ENCODE results near the gene PMP22. TPM values are rescaled to one million over a fixed set of nuclear protein-coding genes. Genes with fewer than 3 reads are reported as not detected.

PMP22 gene
- total and polyA plus RNA-seq, 2 of the 13 experiments (the other 11 are each of a cell fraction or from before 2014, with no cell fraction given): 5.7 to 6.2 TPM

DNA sequence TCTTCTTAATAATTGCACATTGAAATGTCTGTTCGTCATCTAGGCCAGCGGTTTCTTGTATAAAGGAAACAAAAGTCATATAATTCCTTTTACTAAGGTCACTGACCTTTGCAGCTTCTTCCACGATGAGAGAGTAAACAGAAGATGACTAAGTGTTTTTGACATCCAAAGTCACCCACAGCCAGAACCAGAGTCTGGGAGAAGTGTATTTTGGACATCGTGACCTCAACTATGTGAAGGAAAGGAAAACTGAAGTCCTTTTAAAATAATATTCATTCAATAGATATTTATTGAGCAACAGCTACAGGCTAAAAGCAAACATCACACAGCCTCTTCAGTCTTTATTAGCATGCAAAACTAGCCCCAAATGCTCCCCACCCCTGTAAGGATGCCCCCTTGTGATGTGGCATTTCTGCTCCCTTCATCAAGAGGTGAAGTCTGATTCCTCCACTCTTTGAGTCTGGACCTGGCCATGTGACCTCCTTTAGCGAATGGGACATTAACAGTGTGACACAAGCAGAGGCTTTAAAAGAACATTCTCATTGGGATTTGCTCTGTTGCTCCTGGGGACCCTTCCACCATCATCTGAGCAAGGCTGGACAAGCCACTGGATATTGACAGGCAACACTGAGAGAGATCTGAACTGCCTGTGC lies 8.1 kb upstream of the PMP22 start:
- H2AFZ ChIP-seq (ENCODE audit: low read length): no peak overlapping the region
- 2% methylated on average over 5 of the region's 5 CpGs for WGBS (ENCODE audit: low lambda C conversion rate)
- ATAC-seq: no peak
- no peaks in the 10 kb centered on the region; the same call in 1 of the 2 replicates for H3K4me1 ChIP-seq (ENCODE audit: insufficient read depth, low read length)
- intact Hi-C loops (cut with micrococcal nuclease; ENCODE audit: unreplicated experiment) (no loop called here), in situ Hi-C loops (cut with HindIII; ENCODE audit: extremely low pct_ligation_motif_present, low pct_unique_long_range_greater_than_20kb) (no loop called here)
- H3K79me2 ChIP-seq (ENCODE audit: insufficient read depth, low read length): no peaks in the 10 kb centered on the region
- no peak for FAIRE-seq
- H3K36me3 ChIP-seq (replicated peaks in 1 of 2; ENCODE audit: control insufficient read depth in 1 of 2, insufficient read depth in 2 of 2, low read length in 2 of 2): no peaks in the 10 kb centered on the region
- BruUV-seq (replicated peaks): no TSS peak
- H3K4me3 ChIP-seq (replicated peaks in 1 of 3; ENCODE audit: insufficient read depth in 1 of 3, low read depth in 2 of 3, low read length in 3 of 3): no peak overlapping the region
- no peak overlapping the region for H3K9ac ChIP-seq (ENCODE audit: insufficient read depth, low read depth, low read length)
- H3K9me3 ChIP-seq (ENCODE audit: low read length): no peaks in the 10 kb centered on the region
- CTCF ChIA-PET (ENCODE audit: low intra/inter-chr PET ratio, low total read pairs): no interaction called here
- POLR2A ChIA-PET: no interaction called here
- no peak overlapping the region for H3K4me2 ChIP-seq (ENCODE audit: low read depth, low read length)
- DNase-seq (ENCODE audit: low spot score): no peak
- no peak for TF ChIP-seq U2AF1 (optimal IDR thresholded peaks at IDR 0.05; ENCODE audit: low read depth, low read length)
- TF ChIP-seq MTA3 (CRISPR knock-in tag; IDR thresholded peaks at IDR 0.05): no peak
- TF ChIP-seq U2AF2 (IDR thresholded peaks at IDR 0.05; ENCODE audit: low read depth, low read length): no peak
- TF ChIP-seq FOSL2 (CRISPR knock-in tag; IDR thresholded peaks at IDR 0.05): 0 out of 2 replicates have a peak, but pooled peaks have one; percentile 12
- TF ChIP-seq SRF (IDR thresholded peaks at IDR 0.05; ENCODE audit: low read depth, low read length): no peak
- peak; percentile 39; the same call in 1 of the 2 replicates for TF ChIP-seq NR2F6 (IDR thresholded peaks at IDR 0.05)
- TF ChIP-seq NR2F6 (CRISPR knock-in tag; IDR thresholded peaks at IDR 0.05): no peak
- TF ChIP-seq KAT2B (IDR thresholded peaks at IDR 0.05; ENCODE audit: borderline replicate concordance, low read depth, low read length): no peak
- TF ChIP-seq ATM (IDR thresholded peaks at IDR 0.05; ENCODE audit: borderline replicate concordance): no peak
- no peak for TF ChIP-seq ZNF776 (CRISPR knock-in tag; IDR thresholded peaks at IDR 0.05)
- TF ChIP-seq, protein P1, sequence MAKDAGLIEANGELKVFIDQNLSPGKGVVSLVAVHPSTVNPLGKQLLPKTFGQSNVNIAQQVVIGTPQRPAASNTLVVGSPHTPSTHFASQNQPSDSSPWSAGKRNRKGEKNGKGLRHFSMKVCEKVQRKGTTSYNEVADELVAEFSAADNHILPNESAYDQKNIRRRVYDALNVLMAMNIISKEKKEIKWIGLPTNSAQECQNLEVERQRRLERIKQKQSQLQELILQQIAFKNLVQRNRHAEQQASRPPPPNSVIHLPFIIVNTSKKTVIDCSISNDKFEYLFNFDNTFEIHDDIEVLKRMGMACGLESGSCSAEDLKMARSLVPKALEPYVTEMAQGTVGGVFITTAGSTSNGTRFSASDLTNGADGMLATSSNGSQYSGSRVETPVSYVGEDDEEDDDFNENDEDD (CRISPR knock-in tag; IDR thresholded peaks at IDR 0.05; ENCODE audit: borderline replicate concordance): no peak
- TF ChIP-seq, protein P2, sequence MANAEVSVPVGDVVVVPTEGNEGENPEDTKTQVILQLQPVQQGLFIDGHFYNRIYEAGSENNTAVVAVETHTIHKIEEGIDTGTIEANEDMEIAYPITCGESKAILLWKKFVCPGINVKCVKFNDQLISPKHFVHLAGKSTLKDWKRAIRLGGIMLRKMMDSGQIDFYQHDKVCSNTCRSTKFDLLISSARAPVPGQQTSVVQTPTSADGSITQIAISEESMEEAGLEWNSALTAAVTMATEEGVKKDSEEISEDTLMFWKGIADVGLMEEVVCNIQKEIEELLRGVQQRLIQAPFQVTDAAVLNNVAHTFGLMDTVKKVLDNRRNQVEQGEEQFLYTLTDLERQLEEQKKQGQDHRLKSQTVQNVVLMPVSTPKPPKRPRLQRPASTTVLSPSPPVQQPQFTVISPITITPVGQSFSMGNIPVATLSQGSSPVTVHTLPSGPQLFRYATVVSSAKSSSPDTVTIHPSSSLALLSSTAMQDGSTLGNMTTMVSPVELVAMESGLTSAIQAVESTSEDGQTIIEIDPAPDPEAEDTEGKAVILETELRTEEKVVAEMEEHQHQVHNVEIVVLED (CRISPR knock-in tag; IDR thresholded peaks at IDR 0.05; ENCODE audit: borderline replicate concordance): no peak
- TF ChIP-seq, protein P3, sequence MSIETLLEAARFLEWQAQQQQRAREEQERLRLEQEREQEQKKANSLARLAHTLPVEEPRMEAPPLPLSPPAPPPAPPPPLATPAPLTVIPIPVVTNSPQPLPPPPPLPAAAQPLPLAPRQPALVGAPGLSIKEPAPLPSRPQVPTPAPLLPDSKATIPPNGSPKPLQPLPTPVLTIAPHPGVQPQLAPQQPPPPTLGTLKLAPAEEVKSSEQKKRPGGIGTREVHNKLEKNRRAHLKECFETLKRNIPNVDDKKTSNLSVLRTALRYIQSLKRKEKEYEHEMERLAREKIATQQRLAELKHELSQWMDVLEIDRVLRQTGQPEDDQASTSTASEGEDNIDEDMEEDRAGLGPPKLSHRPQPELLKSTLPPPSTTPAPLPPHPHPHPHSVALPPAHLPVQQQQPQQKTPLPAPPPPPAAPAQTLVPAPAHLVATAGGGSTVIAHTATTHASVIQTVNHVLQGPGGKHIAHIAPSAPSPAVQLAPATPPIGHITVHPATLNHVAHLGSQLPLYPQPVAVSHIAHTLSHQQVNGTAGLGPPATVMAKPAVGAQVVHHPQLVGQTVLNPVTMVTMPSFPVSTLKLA (IDR thresholded peaks at IDR 0.05): no peak
- no peak for TF ChIP-seq ZNF12 (CRISPR knock-in tag; IDR thresholded peaks at IDR 0.05)
- TF ChIP-seq, protein P4, sequence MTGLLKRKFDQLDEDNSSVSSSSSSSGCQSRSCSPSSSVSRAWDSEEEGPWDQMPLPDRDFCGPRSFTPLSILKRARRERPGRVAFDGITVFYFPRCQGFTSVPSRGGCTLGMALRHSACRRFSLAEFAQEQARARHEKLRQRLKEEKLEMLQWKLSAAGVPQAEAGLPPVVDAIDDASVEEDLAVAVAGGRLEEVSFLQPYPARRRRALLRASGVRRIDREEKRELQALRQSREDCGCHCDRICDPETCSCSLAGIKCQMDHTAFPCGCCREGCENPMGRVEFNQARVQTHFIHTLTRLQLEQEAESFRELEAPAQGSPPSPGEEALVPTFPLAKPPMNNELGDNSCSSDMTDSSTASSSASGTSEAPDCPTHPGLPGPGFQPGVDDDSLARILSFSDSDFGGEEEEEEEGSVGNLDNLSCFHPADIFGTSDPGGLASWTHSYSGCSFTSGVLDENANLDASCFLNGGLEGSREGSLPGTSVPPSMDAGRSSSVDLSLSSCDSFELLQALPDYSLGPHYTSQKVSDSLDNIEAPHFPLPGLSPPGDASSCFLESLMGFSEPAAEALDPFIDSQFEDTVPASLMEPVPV (CRISPR knock-in tag; IDR thresholded peaks at IDR 0.05): no peak
- 0 out of 4 replicates have a peak, but pooled peaks of 1 of the 2 experiments have one; percentile 17 for TF ChIP-seq NR2F1 (CRISPR knock-in tag; IDR thresholded peaks at IDR 0.05)
- TF ChIP-seq ZNF773 (CRISPR knock-in tag; IDR thresholded peaks at IDR 0.05; ENCODE audit: borderline replicate concordance): no peak
- no peak for TF ChIP-seq HMGA1 (CRISPR knock-in tag; conservative IDR thresholded peaks at IDR 0.05)
- no peak for TF ChIP-seq POLR2G (IDR thresholded peaks at IDR 0.05; ENCODE audit: low read depth, low read length)
- TF ChIP-seq MXI1 (IDR thresholded peaks at IDR 0.05; ENCODE audit: borderline replicate concordance, low read depth, low read length): no peak
- no peak for TF ChIP-seq CHCHD3 (CRISPR knock-in tag; IDR thresholded peaks at IDR 0.05)
- H3K27ac ChIP-seq (ENCODE audit: extremely low read length, insufficient read depth, low read length): no peak overlapping the region
- H3K27me3 ChIP-seq (ENCODE audit: control insufficient read depth in 1 of 2, insufficient read depth in 2 of 2, low read length in 2 of 2): peaks cover 0 to 5% of the 10 kb centered on the region in 2 experiments; a peak in 3 of 5 replicates
- H4K20me1 ChIP-seq (ENCODE audit: insufficient read depth, low read length): no peaks in the 10 kb centered on the region

Measured in HepG2 (cell line).